GM19023 (cell line): Measurements from ENCODE around the gene HIPK4.
A peak's percentile ranks its signal among the peaks of the same experiment; 100 is the strongest.

Experiments used
- ATAC-seq: cut with Tn5 transposase; IDR thresholded peaks from one replicate; pipeline ENCODE4 v1.9.1; 2021; ENCODE audit warnings: mild to moderate bottlenecking, moderate library complexity; ENCODE audit not compliant: unreplicated experiment

HIPK4 gene

DNA sequence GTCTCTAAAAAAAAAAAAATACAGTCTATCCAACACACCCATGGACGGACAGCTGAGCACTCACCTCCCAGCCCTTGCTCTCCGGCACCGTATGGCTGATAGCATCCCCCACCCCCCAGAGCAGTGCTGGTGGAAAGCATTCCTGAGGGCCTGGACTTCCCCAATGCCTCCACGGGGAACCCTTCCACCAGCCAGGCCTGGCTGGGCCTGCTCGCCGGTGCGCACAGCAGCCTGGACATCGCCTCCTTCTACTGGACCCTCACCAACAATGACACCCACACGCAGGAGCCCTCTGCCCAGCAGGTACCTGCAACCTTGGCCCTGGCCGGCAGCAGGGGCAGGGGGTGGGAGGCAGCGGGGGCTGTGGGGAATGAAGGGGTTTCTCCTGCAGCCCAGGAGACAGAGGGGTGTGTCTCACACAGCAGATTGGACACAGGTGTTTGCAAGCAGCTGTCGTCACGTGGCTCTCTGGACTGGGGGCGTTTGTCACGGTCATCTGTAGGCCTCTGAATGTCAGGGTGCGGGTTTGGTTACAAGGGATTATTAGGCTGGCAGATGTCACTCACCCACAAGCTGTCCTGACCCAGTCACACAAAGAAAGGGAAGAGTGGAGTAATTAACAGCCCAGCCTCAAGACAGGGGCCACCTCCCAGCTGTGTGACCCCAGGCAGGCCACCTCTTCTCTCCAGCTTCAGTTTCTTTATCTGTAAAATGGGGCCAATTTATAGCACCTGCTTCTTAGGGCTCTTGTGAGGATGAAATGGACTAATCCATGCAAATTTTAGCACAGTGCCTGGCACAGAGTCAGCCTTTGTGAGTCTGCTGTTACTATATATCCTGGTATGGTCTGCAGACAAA lies 22.2 kb downstream of the HIPK4 start:
- ATAC-seq, result no peak

DNA sequence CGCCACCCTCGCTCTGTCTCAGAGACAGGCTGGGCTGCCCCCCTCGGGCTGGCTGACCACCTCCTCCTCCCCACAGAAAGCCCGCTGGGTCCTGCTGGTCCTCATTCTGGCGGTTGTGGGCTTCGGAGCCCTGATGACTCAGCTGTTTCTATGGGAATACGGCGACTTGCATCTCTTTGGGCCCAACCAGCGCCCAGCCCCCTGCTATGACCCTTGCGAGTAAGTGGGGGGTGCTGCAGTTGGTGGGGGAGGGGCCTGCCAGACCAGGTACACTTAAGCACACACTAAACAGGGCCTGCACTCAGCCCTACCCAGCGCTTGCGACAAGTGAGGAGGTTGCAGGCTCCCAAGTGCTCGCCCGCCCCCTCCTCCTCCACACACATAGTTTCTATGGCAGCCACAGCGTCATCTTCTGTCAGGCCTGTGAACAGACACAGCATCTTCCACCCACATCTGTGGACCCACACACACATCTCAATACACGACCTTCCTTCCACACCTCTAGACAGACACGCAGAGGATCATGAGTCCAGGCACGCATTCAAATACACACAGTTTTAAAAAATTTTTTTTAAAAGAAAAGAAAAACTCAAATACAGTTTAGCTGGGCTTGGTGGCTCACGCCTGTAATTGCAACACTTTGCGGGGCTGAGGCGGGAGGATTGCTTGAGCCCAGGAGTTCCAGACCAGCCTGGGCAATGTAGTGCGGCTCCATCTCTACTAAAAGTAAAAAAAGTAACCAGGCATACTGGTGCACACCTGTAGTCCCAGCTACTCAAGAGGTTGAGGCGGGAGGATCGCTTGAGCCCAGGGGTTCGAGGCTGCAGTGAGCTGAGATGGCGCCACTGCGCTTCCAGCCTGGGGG lies 23.1 kb downstream of the HIPK4 start:
- ATAC-seq, result no peak

DNA sequence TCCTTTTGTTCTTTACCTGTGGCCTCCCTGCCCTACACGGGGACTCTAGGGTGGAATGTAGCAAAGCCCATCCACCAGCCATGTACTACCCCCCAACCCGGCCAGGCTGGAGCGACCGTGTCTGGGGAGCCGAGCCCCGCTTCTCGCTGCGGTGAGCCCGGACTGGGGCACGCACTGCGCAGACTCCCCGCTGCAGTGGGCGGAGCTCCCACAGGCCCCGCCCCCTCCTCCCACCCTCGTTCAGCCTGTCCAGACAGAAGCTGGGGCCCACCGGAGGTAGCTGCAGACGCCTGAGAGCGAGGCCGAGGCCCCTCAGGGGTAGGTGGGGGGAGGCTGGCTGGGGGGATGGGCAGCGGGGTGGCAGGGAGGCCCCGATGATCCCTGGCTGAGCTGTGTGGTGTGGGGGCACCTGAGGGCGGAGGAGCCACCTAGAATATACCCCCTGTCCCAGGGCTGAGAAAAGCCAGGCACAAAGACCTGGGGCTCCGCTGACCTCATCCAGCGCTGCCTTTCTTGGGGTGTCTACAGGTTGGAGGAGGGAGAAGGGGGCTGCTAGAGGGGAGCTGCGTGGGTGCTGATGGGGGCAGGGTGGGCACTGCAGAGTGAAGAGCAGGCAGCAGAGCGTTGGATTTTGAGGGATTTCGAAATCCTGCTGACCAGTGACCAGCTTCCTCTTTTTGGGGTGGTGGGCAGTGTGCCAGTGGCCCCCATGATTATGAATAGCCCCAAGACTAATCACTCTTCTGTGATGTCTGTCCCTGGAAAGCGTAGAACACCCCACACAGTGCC lies 24.2 kb downstream of the HIPK4 start:
- no peak for ATAC-seq

DNA sequence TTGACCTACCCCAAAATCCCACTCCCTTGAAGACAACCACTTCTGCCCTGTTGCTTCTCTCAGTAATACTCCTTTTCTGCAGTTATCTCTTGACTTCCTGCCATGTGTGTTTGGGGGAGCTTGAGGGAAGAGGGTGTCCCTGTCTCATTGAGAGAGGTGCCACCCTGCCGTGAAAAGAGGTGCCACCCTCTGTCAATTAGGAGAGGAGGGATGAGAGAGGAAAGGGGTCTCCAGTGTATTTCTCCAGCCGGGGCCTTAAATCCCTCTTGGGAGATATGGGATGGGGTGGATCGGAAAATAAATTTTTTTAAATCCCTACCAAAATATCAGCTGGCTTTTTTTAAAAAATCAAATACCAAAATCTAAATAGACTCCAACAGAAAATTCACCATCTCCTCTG lies 25.0 kb downstream of the HIPK4 start:
- no peak for ATAC-seq

DNA sequence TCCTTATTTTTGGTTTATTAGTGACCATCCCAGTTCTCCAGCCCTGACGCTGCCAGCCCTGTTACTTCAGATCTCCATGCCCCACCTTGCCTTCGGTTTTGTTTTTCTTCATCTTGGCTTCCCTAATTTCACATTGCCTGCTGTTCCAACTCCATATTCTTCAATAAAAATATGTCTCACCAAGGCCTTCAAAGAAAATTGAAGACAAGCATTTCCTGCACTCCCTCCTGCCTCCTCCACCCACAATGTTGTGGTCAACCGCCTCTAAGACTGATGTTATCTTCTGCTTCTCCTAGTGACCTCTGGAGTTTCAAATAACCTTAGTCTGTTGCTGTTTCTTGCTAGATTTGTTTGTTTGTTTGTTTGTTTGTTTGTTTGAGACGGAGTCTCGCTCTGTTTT lies 26.9 kb downstream of the HIPK4 start:
- ATAC-seq, result no peak

DNA sequence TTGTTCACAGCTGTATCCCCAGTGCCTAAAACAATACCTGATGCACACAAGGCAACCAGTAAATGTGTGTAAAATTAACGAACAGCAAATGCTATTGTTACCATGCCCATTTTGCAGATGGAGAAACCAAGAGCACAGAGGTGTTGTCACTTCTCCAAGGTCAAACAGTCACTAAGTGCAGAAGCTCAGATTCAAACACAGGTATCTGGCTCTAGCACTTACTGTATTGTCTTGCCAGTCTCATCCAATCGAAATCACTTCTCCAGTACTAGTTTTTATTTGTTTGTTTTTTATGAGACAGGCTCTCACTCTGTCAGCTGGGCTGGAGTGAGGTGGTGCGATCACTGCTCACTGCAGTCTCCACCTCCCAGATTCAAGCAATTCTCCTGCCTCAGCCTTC lies 27.8 kb downstream of the HIPK4 start:
- ATAC-seq, result no peak

DNA sequence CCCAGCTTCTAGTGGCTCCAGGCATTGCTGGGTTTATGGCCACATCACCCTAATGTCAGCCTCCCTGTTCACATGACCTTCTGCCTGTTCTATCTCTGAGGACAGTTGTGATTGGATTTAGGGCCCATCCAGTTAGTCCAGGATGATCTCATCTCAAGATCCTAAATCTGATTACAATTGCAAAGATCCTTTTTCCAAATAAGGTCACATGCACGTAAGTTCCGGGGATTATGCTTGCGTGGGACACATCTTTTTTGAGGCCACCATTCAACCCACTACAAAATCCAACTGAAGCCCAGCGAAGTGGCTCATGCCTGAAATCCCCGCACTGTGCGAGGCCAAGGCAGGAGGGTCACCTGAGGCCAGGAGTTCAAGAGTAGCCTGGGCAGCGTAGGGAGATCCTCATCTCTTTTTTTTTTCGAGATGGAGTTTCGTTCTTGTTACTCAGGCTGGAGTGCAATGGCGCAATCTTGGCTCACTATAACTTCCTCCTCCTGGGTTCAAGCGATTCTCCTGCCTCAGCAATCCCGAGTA lies 29.2 kb downstream of the HIPK4 start:
- ATAC-seq, result no peak

DNA sequence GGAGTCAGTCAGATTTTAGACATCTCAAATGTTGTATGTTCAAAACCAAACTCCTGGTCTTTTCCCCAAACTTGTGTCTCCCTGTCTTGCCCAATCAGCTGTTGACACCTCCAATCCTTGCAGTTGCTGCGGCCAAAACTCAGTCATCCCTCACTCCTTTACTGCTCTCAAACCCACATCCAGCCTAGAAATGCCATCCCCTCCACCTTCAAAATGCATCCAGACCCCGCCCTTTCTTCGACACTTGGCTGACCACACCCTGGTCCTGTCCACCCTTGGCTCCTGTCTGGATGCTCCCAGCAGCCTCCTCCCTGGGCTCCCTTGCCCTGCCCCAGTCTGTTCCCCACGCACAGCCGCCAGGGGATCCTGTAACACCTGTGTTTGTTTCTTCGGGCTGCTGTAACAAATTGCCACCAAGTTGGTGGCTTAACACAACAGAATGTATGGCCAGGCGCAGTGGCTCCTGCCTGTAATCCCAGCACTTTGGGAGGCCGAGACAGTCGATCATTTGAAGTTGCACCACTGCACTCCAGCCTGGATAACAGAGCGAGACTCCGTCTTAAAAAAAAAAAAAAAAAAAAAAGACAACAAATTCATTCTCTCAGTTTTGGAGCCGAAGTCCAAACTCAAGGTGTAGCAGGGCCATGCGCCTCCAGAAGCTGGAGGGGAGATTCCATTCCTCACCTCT lies 29.8 kb downstream of the HIPK4 start:
- no peak for ATAC-seq

DNA sequence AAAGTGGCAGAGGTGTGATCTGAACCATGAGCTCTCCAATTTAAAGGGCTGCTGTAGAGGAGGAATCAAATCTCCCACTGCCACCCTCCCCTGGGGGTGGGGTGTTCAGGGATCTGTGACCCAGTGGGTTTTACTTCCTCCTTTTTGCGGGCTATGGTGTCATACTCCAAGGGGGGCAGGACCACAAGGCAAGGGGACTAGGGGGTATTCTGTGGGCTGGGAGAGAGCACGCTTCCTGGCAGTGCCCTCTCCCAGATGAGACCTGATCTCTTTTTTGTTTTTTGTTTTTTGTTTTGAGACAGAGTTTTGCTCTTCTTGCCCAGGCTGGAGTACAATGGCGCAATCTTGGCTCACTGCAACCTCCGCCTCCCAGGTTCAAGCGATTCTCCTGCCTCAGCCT lies 31.2 kb downstream of the HIPK4 start:
- ATAC-seq, result no peak

DNA sequence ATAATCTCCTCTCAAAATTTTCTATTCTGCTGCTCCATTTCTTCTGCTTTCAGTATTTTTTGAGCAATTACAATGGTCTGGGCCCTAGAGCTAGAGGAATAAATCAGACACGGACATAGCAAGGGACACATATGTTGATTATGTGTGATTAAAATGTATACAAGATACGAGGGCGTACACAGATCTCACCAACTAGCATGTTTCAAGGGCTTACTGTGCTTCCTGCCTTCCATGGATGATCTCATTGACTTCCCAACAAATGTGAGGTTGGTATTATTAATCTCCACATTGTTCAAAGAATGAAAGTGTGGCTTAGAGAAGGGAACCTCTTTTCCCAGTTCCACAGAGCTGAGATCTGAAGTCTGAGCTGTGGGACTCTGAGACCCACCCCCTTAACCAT lies 32.3 kb downstream of the HIPK4 start:
- no peak for ATAC-seq

DNA sequence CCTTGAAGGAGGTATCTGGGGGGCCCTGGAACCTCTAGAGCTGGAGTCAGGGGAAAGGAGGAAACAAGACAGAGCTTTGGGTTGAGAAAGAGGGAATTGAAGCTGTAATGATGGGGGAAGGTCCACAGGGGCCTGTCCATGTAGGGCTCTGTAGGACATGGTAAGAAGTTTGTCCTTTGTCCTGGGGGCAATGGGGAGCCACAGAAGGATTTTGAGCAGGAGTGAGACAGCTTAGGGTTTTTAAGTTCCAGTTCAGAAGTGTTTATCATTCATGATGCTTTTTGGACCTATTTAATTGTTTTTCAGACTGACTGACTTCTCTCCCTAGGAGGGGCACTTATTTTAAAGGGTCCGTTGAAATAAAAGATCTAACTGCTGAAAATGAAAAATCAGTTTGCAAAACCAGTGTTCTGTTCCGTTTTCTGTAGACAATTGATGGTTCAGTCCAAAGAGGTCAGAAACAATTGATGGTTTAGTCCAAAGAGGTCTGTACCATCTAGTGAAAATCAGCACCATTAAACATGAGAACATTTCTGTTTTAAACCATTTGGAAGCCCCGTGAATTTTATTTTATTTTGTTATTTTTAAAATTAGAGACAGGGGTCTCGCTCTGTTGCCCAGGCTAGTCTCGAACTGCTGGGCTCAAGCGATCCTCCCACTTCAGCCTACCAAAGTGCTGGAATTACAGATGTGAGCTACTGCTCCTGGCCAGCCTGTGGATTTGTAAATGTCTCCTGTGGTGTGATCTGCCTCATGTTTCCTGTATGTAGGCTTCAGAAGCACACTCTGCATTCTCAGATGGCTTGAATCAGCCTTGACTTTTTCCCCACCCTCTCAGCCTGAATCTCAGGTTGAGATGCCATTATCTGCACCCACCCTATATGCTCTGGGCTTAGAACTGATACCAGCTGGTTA lies 33.0 kb downstream of the HIPK4 start:
- ATAC-seq, result no peak

DNA sequence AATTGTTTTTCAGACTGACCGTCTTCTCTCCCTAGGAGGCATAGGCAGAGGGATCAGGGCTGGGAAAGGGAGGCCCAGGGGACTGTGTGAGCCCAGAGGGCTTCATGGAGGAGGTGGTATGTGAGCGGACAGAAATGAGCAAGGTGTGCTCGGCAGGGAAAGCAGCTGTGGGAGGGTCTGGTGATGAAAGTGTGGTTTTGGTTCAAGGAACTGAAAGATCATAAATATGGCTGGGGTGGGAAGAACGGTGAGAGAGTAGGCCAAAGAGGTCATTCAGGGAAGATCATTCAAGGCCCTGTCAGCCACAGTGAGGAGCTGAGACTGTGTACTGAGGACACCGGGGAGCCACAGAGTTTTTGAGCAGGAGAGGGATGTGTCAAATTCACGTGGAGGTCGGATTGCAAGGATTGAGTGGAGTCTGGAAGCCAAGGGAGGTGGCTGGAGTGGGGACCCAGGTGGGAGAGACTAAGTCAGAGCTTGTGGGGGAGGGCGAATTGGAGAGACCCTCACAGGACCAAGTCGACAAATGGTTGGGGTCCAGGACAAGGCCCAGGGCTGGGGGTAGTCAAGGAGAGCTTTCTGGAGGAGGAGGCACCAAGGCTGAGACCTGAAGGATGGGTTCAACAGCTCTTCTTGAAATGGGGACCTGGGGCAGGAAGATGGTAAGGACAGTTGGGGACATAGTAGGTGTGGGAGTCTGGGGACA lies 33.9 kb downstream of the HIPK4 start:
- ATAC-seq, result no peak

DNA sequence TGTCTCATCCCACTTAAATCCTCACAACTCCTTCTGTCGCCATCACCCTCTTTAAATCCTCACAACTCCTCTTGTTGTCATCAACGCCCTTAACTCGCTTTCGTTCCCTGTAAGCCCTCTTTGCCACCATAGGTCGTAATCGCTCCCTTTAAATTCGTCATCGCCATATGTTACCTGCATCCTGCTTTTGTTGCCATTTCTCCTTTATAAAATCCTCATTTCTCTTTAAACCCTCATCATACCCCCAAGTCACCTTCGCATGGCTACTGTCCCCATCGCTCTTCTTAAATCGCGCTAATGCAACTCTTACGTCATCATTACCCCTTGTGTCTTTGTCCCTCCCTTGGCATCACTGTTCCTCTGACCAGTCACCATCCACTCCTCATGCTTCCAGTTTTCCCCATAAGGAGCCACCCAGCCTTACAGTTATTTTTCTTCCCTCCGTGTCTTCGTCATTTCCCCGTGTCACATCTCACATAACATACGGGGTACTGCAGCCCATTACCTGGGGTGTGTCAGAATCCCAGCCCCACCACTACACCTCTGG lies 40.9 kb downstream of the HIPK4 start:
- ATAC-seq, result no peak

DNA sequence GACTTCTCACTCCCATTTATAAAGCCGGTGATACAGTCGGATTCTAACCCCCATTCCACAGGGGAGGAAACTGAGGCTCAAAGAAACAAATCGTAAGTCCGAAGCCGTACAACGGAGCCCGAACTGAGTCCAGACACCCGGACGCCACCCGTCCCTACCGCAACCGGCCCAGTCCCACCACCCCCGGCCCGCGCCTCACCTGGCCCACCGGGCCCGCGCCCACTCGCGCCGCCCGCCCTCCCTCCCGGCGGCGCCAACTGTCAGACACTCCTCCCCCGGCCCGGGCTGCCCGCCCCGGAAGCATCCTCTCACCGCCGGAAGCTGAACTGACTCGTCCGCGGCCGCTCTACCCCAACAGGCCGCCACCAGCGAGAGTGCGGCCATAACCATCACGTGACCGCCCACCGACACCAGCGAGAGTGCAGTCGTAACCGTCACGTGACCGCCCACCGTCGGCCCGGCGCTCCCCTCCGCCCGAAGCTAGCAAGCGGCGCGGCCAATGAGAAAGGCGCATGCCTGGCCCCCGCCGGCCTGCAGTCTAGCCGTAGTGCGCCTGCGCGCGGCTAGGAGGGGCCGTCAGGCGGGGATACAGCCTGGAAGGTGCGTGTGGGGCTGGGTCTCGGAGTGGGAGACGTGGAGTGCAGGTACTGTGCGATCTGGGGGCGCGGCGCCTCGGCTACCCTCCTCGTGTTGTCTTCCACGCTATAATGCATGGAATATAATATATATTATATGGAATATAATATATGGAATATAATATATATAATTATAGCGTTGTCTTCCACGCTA lies 41.7 kb downstream of the HIPK4 start, which contains the start of the genes C19orf47 and PLD3:
TSS of gene C19orf47 (minus strand) at position 273 of the 789 bp plus-strand sequence. CDS start 6,540 bp downstream, outside the sequence.
TSS of gene PLD3 (plus strand) at position 571 of the 789 bp plus-strand sequence. CDS start 17,789 bp downstream, outside the sequence.
- peak; percentile 93 for ATAC-seq

DNA sequence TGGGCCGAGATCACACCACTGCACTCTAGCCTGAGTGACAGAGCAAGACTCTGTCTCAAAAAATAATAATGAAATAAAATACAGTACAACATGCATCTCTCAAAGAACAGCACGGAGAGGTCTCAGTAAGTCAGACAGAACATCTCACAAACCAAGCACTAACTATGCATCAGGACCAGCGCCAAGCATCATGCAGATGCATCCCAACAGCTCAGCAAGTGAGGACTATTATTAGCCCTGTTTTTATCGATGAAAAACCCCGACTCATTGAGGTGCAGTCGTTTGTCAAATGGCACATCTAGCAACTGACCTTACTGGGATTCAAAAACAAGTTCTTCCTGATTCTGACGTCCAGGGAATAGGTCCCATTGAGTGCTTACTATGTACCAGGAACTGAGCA lies 45.6 kb downstream of the HIPK4 start:
- no peak for ATAC-seq

DNA sequence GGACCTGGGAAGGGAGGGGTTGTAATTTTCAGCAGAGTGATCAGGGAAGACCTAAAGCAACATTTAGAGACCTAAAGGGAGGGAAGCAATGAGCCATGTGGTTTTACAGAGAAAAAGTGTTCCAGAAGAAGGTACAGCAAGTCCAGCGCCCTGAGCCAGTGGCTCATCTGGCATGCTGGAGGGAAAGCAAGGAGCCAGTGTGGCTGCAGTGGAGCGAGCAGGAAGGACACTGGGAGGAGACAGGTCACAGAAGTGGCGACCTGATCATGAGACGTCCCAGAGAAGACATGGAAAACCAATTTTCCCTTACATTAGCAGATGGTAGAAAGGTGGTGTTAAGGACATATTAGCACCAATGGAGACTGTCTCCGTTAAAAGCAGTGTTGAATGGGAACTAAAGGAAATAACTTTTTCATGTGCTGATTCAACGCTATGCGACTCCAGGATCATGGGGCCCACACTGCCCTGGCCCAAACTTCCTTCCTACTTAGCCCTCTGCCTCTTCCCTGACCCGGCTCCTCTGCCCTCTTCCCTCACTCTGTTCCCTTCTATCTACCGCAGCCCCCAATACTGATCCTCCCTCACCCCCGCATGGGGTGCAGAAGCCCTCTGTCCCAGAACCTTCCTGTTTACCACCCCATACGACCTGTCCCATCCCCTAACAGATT lies 47.2 kb downstream of the HIPK4 start:
- ATAC-seq, result no peak
